ENCODE data around the gene UHMK1. TPM values are rescaled to one million over a fixed set of nuclear protein-coding genes. Genes with fewer than 3 reads are reported as not detected.

The UHMK1 gene
- polyA plus RNA-seq, 1 donor = 38.5 TPM

DNA sequence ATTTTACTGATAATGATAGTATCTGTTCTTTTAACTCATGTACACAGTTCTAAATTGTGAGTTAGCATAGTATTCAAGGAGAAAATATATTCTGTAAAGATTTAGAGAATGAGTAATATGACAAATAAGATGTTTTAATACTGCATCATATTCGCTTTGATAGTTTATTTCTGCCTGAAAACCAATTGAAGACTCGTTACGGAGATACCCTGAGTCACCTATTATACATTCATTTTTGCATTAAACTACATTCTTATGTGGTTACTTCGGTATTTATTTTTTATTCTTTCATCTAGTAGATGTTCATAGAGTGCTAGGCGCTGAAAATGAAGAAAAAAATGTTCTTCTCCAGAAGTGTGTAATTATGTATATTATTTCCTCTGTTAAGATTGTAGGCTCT lies 5.3 kb downstream of the UHMK1 start:
- no peak overlapping the region for H3K4me3 ChIP-seq (ENCODE audit: low read length)
- DNase-seq = no peak
- peaks cover 3% of the 10 kb centered on the region for H3K4me1 ChIP-seq (ENCODE audit: control insufficient read depth, insufficient read depth, low read length)
- H3K27me3 ChIP-seq (ENCODE audit: control insufficient read depth, insufficient read depth, low read length) = no peaks in the 10 kb centered on the region
- no peaks in the 10 kb centered on the region for H3K9me3 ChIP-seq (ENCODE audit: control insufficient read depth, low read depth, low read length)
- peaks cover 46% of the 10 kb centered on the region for H3K36me3 ChIP-seq (ENCODE audit: control insufficient read depth, insufficient read depth, low read length)
- WGBS (ENCODE audit: insufficient coverage, low lambda C conversion rate) = 97% methylated on average over 5 of the region's 5 CpGs
- H3K27ac ChIP-seq (ENCODE audit: low read length) = no peak overlapping the region

- H3K9me3 ChIP-seq (ENCODE audit: control insufficient read depth, low read depth, low read length) = no peaks in the 10 kb centered on the region
- no peaks in the 10 kb centered on the region for H3K27me3 ChIP-seq (ENCODE audit: control insufficient read depth, insufficient read depth, low read length)
- H3K4me1 ChIP-seq (ENCODE audit: control insufficient read depth, insufficient read depth, low read length) = no peaks in the 10 kb centered on the region
- H3K36me3 ChIP-seq (ENCODE audit: control insufficient read depth, insufficient read depth, low read length) = peaks cover 21% of the 10 kb centered on the region
- DNase-seq = no peak
- no peak overlapping the region for H3K4me3 ChIP-seq (ENCODE audit: low read length)
- no peak overlapping the region for H3K27ac ChIP-seq (ENCODE audit: low read length)
These were observed 29.7 kb downstream of the UHMK1 start for GRCh38 chr1:162527314-162527713.

- no peak overlapping the region for H3K27ac ChIP-seq (ENCODE audit: low read length)
- no peak overlapping the region for H3K4me3 ChIP-seq (ENCODE audit: low read length)
- no peaks in the 10 kb centered on the region for H3K4me1 ChIP-seq (ENCODE audit: control insufficient read depth, insufficient read depth, low read length)
- peaks cover 2% of the 10 kb centered on the region for H3K36me3 ChIP-seq (ENCODE audit: control insufficient read depth, insufficient read depth, low read length)
- no peak for DNase-seq
- no peaks in the 10 kb centered on the region for H3K9me3 ChIP-seq (ENCODE audit: control insufficient read depth, low read depth, low read length)
- H3K27me3 ChIP-seq (ENCODE audit: control insufficient read depth, insufficient read depth, low read length) = no peaks in the 10 kb centered on the region
- WGBS (ENCODE audit: insufficient coverage, low lambda C conversion rate) = no CpG with 5 or more reads among the region's 7 CpGs
These were observed 32.8 kb downstream of the UHMK1 start for GRCh38 chr1:162530307-162530987.

DNA sequence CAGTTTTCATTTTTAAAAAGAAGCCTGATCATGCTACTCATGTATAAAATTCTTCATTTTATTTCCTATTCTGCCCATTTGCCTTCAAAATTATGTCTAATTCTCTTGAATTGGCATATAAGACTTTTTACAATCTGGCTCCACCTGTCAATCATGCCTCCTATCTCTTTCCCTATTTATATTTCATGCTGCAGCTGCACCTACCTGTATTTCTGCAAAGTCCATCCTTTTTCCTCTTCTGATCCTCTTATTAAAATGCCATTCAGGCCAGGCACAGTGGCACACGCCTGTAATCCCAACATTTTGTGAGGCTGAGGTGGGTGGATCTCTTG lies 33.3 kb downstream of the UHMK1 start:
- Histone ChIP-seq H3K27me3 (ENCODE audit: control insufficient read depth, insufficient read depth, low read length) (no peaks in the 10 kb centered on the region), H3K9me3 (ENCODE audit: control insufficient read depth, low read depth, low read length) (no peaks in the 10 kb centered on the region), H3K4me3 (ENCODE audit: low read length) (no peak overlapping the region), H3K27ac (ENCODE audit: low read length) (no peak overlapping the region), H3K36me3 (ENCODE audit: control insufficient read depth, insufficient read depth, low read length) (no peaks in the 10 kb centered on the region), H3K4me1 (ENCODE audit: control insufficient read depth, insufficient read depth, low read length) (no peaks in the 10 kb centered on the region)
- no CpG with 5 or more reads among the region's 1 CpG for WGBS (ENCODE audit: insufficient coverage, low lambda C conversion rate)
- DNase-seq = no peak

DNA sequence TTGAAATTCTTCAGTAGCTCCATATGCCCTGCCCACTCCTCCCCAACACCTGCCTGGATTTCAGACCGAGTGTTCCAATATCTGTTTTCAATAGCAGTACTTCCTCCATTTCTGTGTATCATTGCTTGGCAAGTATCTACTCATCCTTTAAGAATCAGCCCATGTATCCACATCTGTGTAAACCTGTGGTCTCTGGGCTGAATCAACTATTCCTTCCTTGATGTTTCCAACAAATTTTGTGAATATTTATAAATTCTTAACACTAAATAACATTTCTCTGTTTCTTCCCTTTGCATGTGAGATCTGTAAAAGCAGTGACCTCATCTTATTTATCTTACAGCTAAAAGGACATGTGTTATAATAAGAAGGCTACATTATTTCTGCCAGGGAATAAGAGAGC lies 37.9 kb downstream of the UHMK1 start:
- no peak for DNase-seq
- H3K27me3 ChIP-seq (ENCODE audit: control insufficient read depth, insufficient read depth, low read length) = no peaks in the 10 kb centered on the region
- no peak overlapping the region for H3K27ac ChIP-seq (ENCODE audit: low read length)
- no CpG with 5 or more reads among the region's 1 CpG for WGBS (ENCODE audit: insufficient coverage, low lambda C conversion rate)
- H3K36me3 ChIP-seq (ENCODE audit: control insufficient read depth, insufficient read depth, low read length) = no peaks in the 10 kb centered on the region
- H3K4me3 ChIP-seq (ENCODE audit: low read length) = no peak overlapping the region
- no peaks in the 10 kb centered on the region for H3K4me1 ChIP-seq (ENCODE audit: control insufficient read depth, insufficient read depth, low read length)
- H3K9me3 ChIP-seq (ENCODE audit: control insufficient read depth, low read depth, low read length) = no peaks in the 10 kb centered on the region

GRCh38 chr1:162536511-162536910 lies 38.9 kb downstream of the UHMK1 start:
- no peaks in the 10 kb centered on the region for H3K27me3 ChIP-seq (ENCODE audit: control insufficient read depth, insufficient read depth, low read length)
- no CpG with 5 or more reads among the region's 2 CpGs for WGBS (ENCODE audit: insufficient coverage, low lambda C conversion rate)
- no peak for DNase-seq
- H3K9me3 ChIP-seq (ENCODE audit: control insufficient read depth, low read depth, low read length) = no peaks in the 10 kb centered on the region
- no peak overlapping the region for H3K4me3 ChIP-seq (ENCODE audit: low read length)
- H3K36me3 ChIP-seq (ENCODE audit: control insufficient read depth, insufficient read depth, low read length) = no peaks in the 10 kb centered on the region
- no peak overlapping the region for H3K27ac ChIP-seq (ENCODE audit: low read length)
- H3K4me1 ChIP-seq (ENCODE audit: control insufficient read depth, insufficient read depth, low read length) = no peaks in the 10 kb centered on the region

DNA sequence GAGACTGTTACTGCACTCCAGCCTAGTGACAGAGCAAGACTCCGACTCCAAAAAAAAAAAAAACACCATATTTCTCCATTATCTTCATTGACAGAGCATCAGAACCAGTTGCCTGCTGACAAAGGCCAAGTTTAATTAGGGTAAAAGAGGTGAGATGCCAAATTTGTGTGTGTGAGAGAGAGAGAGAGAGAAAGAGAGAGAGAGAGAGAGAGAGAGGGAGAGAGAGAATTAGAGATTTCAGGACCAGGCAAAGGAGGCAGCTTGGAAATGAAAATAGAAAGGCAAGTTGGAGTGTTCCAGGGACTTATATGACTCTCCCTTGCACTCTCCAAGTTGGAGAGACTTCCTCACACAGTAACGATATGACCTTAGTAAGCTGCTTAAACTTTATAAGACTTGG lies 39.6 kb downstream of the UHMK1 start:
- Histone ChIP-seq H3K9me3 (ENCODE audit: control insufficient read depth, low read depth, low read length) (no peaks in the 10 kb centered on the region), H3K4me3 (ENCODE audit: low read length) (no peak overlapping the region), H3K4me1 (ENCODE audit: control insufficient read depth, insufficient read depth, low read length) (no peaks in the 10 kb centered on the region), H3K27ac (ENCODE audit: low read length) (no peak overlapping the region), H3K27me3 (ENCODE audit: control insufficient read depth, insufficient read depth, low read length) (no peaks in the 10 kb centered on the region), H3K36me3 (ENCODE audit: control insufficient read depth, insufficient read depth, low read length) (no peaks in the 10 kb centered on the region)
- WGBS (ENCODE audit: insufficient coverage, low lambda C conversion rate) = 91% methylated on average over 1 of the region's 2 CpGs
- DNase-seq = no peak

GRCh38 chr1:162538815-162539431 lies 41.3 kb downstream of the UHMK1 start:
- H3K27me3 ChIP-seq (ENCODE audit: control insufficient read depth, insufficient read depth, low read length) = no peaks in the 10 kb centered on the region
- H3K9me3 ChIP-seq (ENCODE audit: control insufficient read depth, low read depth, low read length) = no peaks in the 10 kb centered on the region
- H3K4me1 ChIP-seq (ENCODE audit: control insufficient read depth, insufficient read depth, low read length) = no peaks in the 10 kb centered on the region
- no CpG with 5 or more reads among the region's 1 CpG for WGBS (ENCODE audit: insufficient coverage, low lambda C conversion rate)
- no peak for DNase-seq
- H3K36me3 ChIP-seq (ENCODE audit: control insufficient read depth, insufficient read depth, low read length) = no peaks in the 10 kb centered on the region
- no peak overlapping the region for H3K27ac ChIP-seq (ENCODE audit: low read length)
- H3K4me3 ChIP-seq (ENCODE audit: low read length) = no peak overlapping the region

DNA sequence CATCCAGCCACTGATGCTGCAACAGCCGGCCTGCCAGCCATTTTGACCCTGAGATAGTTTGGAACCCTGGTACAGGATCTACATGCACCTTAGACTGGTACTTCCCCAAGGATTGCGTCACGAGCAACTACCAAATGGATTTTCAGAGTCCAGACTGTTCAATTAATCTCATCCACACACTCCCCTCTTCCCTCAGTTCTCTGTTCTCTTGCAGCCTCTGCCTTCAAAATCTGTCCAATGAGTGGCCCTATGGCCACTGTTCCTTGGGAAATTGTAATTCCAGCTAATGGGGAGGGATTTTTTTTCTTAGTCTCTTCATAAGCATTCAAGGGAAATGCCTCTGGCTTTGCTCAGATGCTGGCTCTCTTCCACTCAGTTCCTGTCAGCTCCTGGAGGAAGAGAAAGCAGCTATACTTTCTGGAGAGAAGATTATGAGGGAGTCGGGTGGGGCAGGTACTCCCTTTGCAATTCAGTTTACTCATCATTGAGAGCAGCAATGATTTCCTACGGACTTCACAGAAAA lies 44.1 kb downstream of the UHMK1 start:
- no peak overlapping the region for H3K27ac ChIP-seq (ENCODE audit: low read length)
- no CpG with 5 or more reads among the region's 5 CpGs for WGBS (ENCODE audit: insufficient coverage, low lambda C conversion rate)
- H3K9me3 ChIP-seq (ENCODE audit: control insufficient read depth, low read depth, low read length) = no peaks in the 10 kb centered on the region
- H3K36me3 ChIP-seq (ENCODE audit: control insufficient read depth, insufficient read depth, low read length) = no peaks in the 10 kb centered on the region
- H3K27me3 ChIP-seq (ENCODE audit: control insufficient read depth, insufficient read depth, low read length) = no peaks in the 10 kb centered on the region
- H3K4me3 ChIP-seq (ENCODE audit: low read length) = no peak overlapping the region
- peak; percentile 16 to 19 for DNase-seq
- no peaks in the 10 kb centered on the region for H3K4me1 ChIP-seq (ENCODE audit: control insufficient read depth, insufficient read depth, low read length)

- Histone ChIP-seq H3K4me1 (ENCODE audit: control insufficient read depth, insufficient read depth, low read length) (no peaks in the 10 kb centered on the region), H3K4me3 (ENCODE audit: low read length) (no peak overlapping the region), H3K36me3 (ENCODE audit: control insufficient read depth, insufficient read depth, low read length) (no peaks in the 10 kb centered on the region), H3K9me3 (ENCODE audit: control insufficient read depth, low read depth, low read length) (no peaks in the 10 kb centered on the region), H3K27ac (ENCODE audit: low read length) (no peak overlapping the region), H3K27me3 (ENCODE audit: control insufficient read depth, insufficient read depth, low read length) (no peaks in the 10 kb centered on the region)
- no peak for DNase-seq
- no CpG with 5 or more reads among the region's 3 CpGs for WGBS (ENCODE audit: insufficient coverage, low lambda C conversion rate)
These were observed 45.6 kb downstream of the UHMK1 start for GRCh38 chr1:162543228-162543627.

DNA sequence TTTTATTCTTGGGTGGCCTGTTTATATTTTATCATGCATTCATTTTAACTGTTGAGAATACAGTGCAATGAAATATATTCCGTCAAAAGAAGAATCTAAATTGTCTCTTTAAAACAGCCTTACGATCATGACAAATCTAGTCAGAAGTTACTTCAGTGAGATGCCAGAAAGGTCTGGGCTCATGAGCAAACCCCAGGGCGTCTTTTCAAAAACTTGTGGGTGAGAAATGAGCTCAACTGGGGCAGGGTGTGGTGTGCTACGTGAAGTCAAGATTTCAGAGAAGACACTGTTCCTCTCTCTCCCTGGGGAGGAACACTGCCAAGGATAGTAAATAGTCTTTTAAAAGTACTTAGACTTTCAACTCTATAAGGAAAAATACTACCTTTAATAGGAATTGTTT lies 50.6 kb downstream of the UHMK1 start:
- Histone ChIP-seq H3K36me3 (ENCODE audit: control insufficient read depth, insufficient read depth, low read length) (no peaks in the 10 kb centered on the region), H3K4me1 (ENCODE audit: control insufficient read depth, insufficient read depth, low read length) (no peaks in the 10 kb centered on the region), H3K27ac (ENCODE audit: low read length) (no peak overlapping the region), H3K9me3 (ENCODE audit: control insufficient read depth, low read depth, low read length) (no peaks in the 10 kb centered on the region), H3K4me3 (ENCODE audit: low read length) (no peak overlapping the region), H3K27me3 (ENCODE audit: control insufficient read depth, insufficient read depth, low read length) (no peaks in the 10 kb centered on the region)
- DNase-seq = no peak
- no CpG with 5 or more reads among the region's 4 CpGs for WGBS (ENCODE audit: insufficient coverage, low lambda C conversion rate)
